Activated CD8-positive, alpha-beta memory T cell treated with anti-CD3 and anti-CD28 coated beads, Interleukin-2, amount 10 ng/mL, durations not matched to agents 7 days and 5 days (primary cell): ENCODE data around the gene SORCS1. TPM values are rescaled to one million over a fixed set of nuclear protein-coding genes. Genes with fewer than 3 reads are reported as not detected.

Source experiments
- ATAC-seq: fragments of 150-1000 bp; cut with Tn5 transposase; one replicate; pipeline ENCODE4 v1.10.0; 2021; ENCODE audit warnings: moderate library complexity
- CTCF ChIA-PET: fragments of 350-600 bp; sonication (Branson Sonifier 250); formaldehyde crosslinking; loops from one replicate; lab custom pipeline; 2021; ENCODE audit warnings: antibody characterized with exemption; lab: Charles Lee
- DNase-seq: peaks from one replicate; pipeline ENCODE4 v3.0.0-alpha.2; 2020
- H3K27ac Mint-ChIP-seq: one replicate; pipeline ENCODE4 v1.8.0; 2021; ENCODE audit warnings: mild to moderate bottlenecking, mixed read lengths
- H3K27me3 Mint-ChIP-seq: one replicate; pipeline ENCODE4 v1.8.0; 2021; ENCODE audit warnings: mixed read lengths
- H3K36me3 Mint-ChIP-seq: one replicate; pipeline ENCODE4 v1.8.0; 2021; ENCODE audit warnings: mild to moderate bottlenecking, mixed read lengths
- H3K4me1 Mint-ChIP-seq: one replicate; pipeline ENCODE4 v1.8.0; 2021; ENCODE audit warnings: mixed read lengths
- H3K4me3 Mint-ChIP-seq: one replicate; pipeline ENCODE4 v1.8.0; 2021; ENCODE audit warnings: mild to moderate bottlenecking, moderate library complexity, mixed read lengths
- H3K9me3 Mint-ChIP-seq: one replicate; pipeline ENCODE4 v1.8.0; 2022; ENCODE audit warnings: low read depth, mixed read lengths
- total RNA-seq, 2 experiments: library from RNA; stranded (reverse); gene quantifications; one replicate each; pipeline ENCODE4 v1.2.3, GENCODE V29; 2021

The SORCS1 gene
- total RNA-seq, 2 experiments from 2014 or later: not detected

DNA sequence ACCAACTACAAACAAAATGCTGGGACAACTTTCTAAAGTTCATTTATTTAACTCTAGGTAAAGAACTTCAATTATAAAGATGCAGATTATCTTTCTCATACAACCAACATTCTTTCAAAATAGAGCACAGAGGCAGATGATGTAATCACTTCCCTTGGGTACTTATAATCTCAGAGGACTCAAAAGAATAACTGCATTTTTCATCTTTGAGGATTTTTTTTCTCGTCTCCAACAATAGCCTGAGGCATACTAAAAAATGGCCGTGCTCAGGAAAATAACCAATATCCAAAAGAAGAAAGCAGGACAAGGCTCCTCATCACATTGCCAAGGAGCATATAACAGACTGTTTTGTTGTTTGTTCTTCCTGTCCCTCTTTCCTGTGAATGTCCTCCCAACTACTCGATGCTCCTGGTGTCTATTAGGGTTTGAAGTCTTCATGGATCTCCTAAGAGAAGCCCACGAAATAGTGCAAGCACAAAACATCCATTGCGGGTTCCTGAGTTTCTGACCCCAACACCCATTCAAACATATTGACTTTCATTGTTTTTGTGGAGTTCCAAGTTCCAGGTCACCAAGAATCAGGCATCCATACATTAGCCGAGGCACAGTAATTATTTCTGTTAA is 182.9 kb downstream of the SORCS1 start:
- H3K4me3 Mint-ChIP-seq: no peak overlapping the region
- CTCF ChIA-PET: no interaction called here

DNA sequence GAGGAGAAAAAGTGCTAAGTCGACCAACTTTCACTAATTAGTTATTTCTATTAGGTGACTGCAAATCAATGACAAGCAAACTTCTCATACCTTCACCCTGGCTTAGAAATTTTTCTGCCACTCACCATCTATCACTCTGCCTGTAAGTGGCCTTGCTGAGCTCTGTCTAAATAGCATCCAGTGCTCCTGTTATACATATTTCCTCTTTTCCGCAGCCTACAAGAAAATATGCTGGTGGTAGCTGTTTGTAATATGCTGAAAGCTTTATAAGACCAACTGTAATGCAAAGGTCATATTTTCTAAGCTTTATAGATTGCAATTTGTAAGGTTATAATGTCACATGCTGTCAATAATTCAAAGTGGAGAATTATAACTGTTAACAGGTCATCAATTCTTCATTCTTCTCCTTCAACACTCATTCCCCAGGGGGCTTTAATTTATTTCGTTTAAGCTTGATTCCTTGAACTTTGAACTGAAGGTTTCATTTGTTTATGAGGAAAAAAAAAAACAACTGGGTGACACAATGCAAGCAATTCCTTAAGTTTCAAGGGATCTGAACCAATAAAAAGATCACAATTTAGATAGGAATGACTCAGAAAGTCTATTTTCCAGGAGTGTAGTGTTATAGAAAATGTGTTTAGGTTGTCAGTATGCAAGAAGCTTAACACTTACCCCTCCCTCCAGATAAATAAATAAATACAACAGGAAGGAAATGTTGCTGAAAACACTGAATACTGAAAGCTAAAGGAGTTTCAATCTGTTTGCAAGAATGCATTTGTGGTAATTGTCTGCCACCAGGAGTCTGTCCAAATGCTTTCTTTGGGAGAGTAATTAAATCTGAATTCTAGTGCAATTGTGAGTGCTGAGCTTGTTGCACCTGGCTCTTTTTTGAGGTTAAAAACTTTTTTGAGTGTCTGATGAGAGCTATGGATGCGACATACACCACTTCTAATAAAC is 183.7 kb downstream of the SORCS1 start:
- Mint-ChIP-seq H3K27ac (no peak overlapping the region), H3K27me3 (no peaks in the 10 kb centered on the region), H3K4me3 (no peak overlapping the region), H3K4me1 (no peaks in the 10 kb centered on the region), H3K9me3 (peaks cover 6% of the 10 kb centered on the region), H3K36me3 (no peaks in the 10 kb centered on the region)
- ATAC-seq: no peak
- CTCF ChIA-PET: no interaction called here
- no peak for DNase-seq

More for the DNA sequence above, 182.9 kb downstream of the SORCS1 start:
- H3K27ac Mint-ChIP-seq: no peak overlapping the region
- no peaks in the 10 kb centered on the region for H3K4me1 Mint-ChIP-seq
- H3K36me3 Mint-ChIP-seq: no peaks in the 10 kb centered on the region
- peaks cover 6% of the 10 kb centered on the region for H3K9me3 Mint-ChIP-seq
- DNase-seq: no peak
- H3K27me3 Mint-ChIP-seq: no peaks in the 10 kb centered on the region
- ATAC-seq: no peak

DNA sequence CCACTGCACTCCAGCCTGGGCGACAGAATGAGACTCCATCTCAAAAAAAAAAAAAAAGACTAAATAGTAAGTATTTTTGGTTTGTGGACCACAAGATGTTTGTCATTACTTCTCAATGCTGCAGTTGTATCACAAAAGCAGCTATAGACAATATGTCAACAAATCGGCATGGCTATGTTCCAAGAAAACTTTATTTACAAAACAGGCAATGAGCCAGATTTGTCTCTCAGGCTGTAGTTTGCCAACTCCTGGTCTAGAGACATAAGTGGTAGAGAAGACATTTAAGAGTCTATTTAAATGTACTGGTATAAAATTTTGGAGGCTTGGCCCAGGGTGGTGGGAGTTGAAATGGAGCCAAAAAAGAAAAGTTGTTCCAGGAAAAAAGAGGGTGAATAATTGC is 185.8 kb downstream of the SORCS1 start:
- H3K4me3 Mint-ChIP-seq: no peak overlapping the region
- CTCF ChIA-PET: no interaction called here
- H3K27me3 Mint-ChIP-seq: no peaks in the 10 kb centered on the region
- H3K36me3 Mint-ChIP-seq: no peaks in the 10 kb centered on the region
- H3K9me3 Mint-ChIP-seq: peaks cover 6% of the 10 kb centered on the region
- H3K4me1 Mint-ChIP-seq: no peaks in the 10 kb centered on the region
- H3K27ac Mint-ChIP-seq: no peak overlapping the region
- no peak for ATAC-seq
- DNase-seq: no peak

DNA sequence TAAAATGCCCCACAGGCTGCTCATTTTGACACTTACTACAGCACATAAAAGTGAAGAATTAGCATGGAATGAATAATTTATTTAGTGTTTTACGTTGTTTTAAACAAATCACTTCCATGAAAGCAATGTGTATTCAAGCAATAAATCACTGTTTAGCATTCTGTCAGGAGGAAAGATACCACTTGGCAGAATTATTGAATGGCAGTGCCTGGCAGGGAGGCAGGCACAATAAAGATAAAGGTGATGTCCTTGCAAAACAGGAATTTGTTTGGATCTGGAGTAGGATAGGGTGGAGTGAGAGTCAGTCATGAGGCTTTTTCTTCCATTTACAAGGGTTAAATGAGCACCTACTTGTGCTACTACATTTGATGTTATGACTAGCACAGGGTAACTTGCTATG is 190.8 kb downstream of the SORCS1 start:
- CTCF ChIA-PET: no interaction called here
- Mint-ChIP-seq H3K4me1 (no peaks in the 10 kb centered on the region), H3K27ac (no peak overlapping the region)

DNA sequence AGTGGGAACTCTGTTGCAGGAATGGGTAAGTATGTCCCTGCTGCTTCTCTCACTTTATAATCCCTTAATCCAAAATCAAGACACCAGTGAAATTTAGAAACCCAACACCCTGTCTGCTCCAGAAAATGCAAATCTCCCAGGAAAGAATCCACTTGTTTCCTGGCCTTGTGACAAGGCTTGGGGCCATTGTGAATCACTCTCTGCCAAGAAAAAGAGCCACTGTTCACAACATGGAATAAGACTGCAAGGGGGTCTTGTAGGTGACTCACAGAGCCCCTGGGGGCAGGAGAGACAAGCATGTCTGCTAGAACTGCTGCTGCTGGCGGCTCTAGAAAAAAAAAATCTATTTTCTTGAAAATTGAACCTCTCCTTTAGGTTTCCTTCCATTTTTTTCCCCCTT is 191.2 kb downstream of the SORCS1 start:
- no peak overlapping the region for H3K27ac Mint-ChIP-seq

More for the DNA sequence above, 190.8 kb downstream of the SORCS1 start:
- ATAC-seq (no peak), DNase-seq (no peak)
- Mint-ChIP-seq H3K27me3 (no peaks in the 10 kb centered on the region), H3K9me3 (peaks cover 9% of the 10 kb centered on the region), H3K36me3 (no peaks in the 10 kb centered on the region), H3K4me3 (no peak overlapping the region)

DNA sequence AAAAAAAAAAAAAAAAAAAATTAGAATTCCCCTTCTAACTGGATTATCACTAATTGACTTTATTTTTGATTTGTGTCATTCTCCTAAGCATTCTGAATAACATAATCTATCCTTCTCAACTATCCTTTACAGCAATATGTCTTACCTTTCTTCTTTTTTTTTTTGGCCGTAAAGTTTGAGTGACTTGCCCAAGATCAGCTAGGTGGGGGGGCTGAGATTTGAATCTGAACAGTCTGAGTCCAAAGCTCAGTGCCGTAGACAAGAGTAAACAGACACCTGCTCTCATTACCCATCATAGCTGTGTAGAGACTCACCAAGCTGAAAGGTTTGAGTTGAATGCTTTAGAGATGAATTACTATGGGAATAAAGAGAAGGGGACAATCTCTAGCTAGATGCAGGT is 192.1 kb downstream of the SORCS1 start:
- CTCF ChIA-PET: no interaction called here
- ATAC-seq: no peak
- Mint-ChIP-seq H3K9me3 (peaks cover 9% of the 10 kb centered on the region), H3K36me3 (no peaks in the 10 kb centered on the region), H3K4me3 (no peak overlapping the region), H3K4me1 (no peaks in the 10 kb centered on the region), H3K27ac (no peak overlapping the region), H3K27me3 (no peaks in the 10 kb centered on the region)
- no peak for DNase-seq

More for the DNA sequence above, 191.2 kb downstream of the SORCS1 start:
- H3K4me1 Mint-ChIP-seq: no peaks in the 10 kb centered on the region
- peaks cover 9% of the 10 kb centered on the region for H3K9me3 Mint-ChIP-seq
- no peaks in the 10 kb centered on the region for H3K27me3 Mint-ChIP-seq
- ATAC-seq: no peak
- no peak overlapping the region for H3K4me3 Mint-ChIP-seq
- no peak for DNase-seq
- CTCF ChIA-PET: no interaction called here
- H3K36me3 Mint-ChIP-seq: no peaks in the 10 kb centered on the region

DNA sequence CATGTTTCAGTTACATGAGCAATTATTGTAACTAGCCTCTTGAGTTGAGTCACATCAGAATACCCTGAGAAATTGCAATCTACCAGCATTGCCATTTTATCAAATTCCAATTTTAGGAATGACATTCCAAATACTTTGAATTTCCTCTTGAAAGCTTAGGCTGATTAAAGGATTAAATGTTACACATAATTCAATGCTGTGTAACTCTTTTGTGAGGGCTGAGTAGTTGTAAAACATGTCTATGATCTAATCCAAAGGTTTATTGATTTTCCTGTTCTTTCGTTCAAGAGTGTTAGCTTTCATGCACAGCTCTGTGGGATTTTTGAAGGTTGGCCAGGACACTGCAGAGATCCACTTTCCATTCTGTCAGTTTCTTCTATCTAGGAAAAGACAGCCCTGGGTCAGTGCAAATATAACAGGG is 193.1 kb downstream of the SORCS1 start:
- no peaks in the 10 kb centered on the region for H3K4me1 Mint-ChIP-seq
- H3K36me3 Mint-ChIP-seq: no peaks in the 10 kb centered on the region
- H3K4me3 Mint-ChIP-seq: no peak overlapping the region
- ATAC-seq (no peak), DNase-seq (no peak)
- CTCF ChIA-PET: no interaction called here
- peaks cover 3% of the 10 kb centered on the region for H3K9me3 Mint-ChIP-seq
- H3K27ac Mint-ChIP-seq: no peak overlapping the region
- H3K27me3 Mint-ChIP-seq: no peaks in the 10 kb centered on the region

DNA sequence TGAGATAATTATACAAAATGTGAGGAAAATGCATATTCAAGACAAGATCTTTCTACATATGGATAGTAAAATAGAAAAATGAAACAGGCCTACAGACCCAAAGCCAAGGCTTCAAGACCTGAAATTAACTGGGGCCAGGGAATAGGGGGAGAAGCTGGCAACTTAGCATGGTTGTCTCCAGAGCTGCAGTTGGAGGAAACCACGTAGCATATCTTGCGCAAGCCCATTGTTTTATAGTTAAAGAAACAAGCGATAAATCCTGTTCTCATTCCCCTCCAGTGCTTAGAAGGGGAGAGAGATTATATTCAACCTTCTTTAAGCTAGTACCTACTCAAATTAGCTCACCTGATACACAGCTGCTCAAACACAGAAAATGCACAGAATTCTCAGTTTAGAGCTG is 197.1 kb downstream of the SORCS1 start:
- no peak overlapping the region for H3K4me3 Mint-ChIP-seq
- no peaks in the 10 kb centered on the region for H3K4me1 Mint-ChIP-seq
- peaks cover 12% of the 10 kb centered on the region for H3K9me3 Mint-ChIP-seq
- CTCF ChIA-PET: no interaction called here
- H3K36me3 Mint-ChIP-seq: no peaks in the 10 kb centered on the region
- ATAC-seq (no peak), DNase-seq (no peak)
- H3K27me3 Mint-ChIP-seq: no peaks in the 10 kb centered on the region
- H3K27ac Mint-ChIP-seq: no peak overlapping the region

DNA sequence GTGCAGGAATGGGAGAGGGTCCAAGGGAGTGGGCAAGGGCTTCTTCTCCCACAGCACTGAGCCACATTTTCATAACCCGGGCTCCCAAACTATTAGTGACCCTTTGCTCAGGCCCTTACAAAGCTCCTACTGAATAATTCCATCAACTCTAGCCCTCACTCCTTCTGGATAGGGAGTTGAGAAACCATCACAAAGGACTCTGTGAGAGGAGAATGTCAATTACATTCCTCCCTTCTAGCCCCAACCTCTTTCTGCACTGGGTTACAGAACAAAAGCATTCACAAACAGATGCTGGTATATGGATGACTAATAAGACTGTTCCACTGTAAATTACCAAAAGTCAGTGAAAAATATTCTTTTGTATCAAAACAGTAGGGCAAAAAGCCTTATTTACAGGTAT is 203.7 kb downstream of the SORCS1 start:
- H3K4me1 Mint-ChIP-seq: no peaks in the 10 kb centered on the region

DNA sequence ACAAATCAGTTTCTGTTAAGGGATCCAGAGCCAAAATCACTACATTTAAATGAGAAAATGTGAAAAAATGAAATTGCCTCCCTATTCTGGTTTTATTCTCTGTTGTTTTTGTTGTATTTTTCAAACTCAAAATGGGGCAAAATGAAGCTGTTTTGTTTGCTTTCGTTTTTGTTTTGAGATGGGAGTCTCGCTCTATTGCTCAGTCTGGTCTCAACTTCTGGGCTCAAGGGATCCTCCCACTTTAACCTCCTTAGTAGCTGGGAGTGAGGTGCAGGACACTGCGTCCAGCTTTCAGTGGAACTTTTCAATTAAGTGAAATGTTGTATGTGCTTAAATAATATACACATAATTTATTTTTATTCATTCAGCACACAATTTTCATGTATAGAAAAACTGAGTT is 205.0 kb downstream of the SORCS1 start:
- H3K27me3 Mint-ChIP-seq: no peaks in the 10 kb centered on the region

More for the DNA sequence above, 203.7 kb downstream of the SORCS1 start:
- H3K9me3 Mint-ChIP-seq: peaks cover 13% of the 10 kb centered on the region
- no peak overlapping the region for H3K4me3 Mint-ChIP-seq
- CTCF ChIA-PET: no interaction called here
- H3K36me3 Mint-ChIP-seq: no peaks in the 10 kb centered on the region
- no peak for DNase-seq
- H3K27ac Mint-ChIP-seq: no peak overlapping the region
- no peaks in the 10 kb centered on the region for H3K27me3 Mint-ChIP-seq
- ATAC-seq: no peak

DNA sequence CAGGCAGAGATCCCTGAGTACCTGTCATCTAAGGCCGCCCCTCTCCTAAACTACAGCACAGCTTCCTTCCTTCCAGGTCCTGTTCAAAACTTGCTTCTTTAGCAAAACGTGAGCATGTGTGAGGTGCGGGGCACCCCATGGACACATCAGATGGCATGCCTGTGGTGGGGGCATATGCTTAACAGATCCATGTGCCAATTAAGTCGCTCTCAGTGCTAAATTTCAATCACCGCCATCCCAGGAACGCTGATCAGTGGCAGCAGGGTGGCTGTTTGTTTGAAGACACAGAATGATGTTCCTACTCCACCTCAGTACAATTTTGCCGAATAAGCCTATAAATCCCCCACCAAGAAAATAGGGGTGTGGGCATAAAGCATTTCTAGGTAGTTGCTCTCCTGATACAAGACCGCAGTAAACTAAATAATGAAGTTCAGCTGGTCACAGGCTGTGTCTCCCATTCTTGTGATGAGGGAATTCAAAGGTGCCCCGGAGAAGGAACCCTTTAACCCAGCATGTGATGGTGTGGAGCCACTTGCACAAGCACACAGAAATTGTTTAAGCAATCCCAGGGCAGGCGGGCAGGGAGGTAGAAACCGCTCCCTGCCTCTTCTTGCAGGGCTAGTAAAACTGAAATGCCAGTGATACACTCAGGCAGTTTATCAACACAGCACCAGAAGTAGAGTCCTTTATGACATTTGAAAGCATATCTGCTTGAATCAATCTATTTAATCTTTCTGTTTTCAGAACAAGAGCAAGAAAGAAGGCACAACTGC is 205.7 kb downstream of the SORCS1 start:
- no peak for ATAC-seq
- no peak for DNase-seq
- Mint-ChIP-seq H3K9me3 (peaks cover 10% of the 10 kb centered on the region), H3K4me1 (no peaks in the 10 kb centered on the region), H3K36me3 (no peaks in the 10 kb centered on the region), H3K27ac (no peak overlapping the region), H3K27me3 (no peaks in the 10 kb centered on the region), H3K4me3 (no peak overlapping the region)
- CTCF ChIA-PET: no interaction called here

More for the DNA sequence above, 205.0 kb downstream of the SORCS1 start:
- Mint-ChIP-seq H3K4me1 (no peaks in the 10 kb centered on the region), H3K36me3 (no peaks in the 10 kb centered on the region), H3K9me3 (peaks cover 13% of the 10 kb centered on the region), H3K27ac (no peak overlapping the region), H3K4me3 (no peak overlapping the region)
- ATAC-seq (no peak), DNase-seq (no peak)
- CTCF ChIA-PET: no interaction called here

DNA sequence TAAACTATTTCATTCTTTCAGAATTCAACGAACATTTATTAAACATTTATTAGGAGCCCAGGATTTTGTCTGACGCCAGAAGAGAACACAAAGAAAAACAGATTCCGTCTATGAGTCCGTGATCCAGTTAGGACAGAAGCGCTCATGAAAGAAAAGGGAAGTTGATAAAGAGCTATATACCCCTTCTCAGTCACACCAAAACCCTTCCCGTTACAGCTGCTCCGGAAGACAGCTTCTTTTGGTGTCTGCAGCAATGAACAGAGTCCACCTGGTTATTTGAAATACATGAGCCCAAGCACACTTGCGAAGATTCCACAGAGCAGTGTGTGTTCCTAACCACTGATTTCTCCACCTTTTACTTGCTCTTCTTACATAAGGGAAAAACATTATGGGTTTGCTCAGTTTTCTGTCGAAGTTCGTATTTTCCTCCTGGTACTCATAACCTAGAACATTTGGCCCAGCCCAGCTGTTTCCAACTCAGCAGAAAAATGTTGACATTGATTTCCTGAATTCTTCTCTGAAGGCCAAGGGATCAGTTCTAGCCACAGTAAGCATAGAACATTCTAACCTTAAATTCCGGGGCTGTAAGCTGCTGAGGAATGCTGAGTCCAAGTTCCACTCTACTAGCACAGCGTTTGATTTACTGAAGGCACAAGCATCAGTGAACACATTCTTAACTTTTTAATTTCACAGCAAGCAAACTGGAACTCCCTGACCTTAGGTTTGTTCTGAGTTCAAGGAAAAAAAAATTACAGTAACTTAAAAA is 206.5 kb downstream of the SORCS1 start:
- Mint-ChIP-seq H3K9me3 (peaks cover 8% of the 10 kb centered on the region), H3K4me1 (no peaks in the 10 kb centered on the region), H3K27ac (no peak overlapping the region), H3K36me3 (no peaks in the 10 kb centered on the region), H3K27me3 (no peaks in the 10 kb centered on the region), H3K4me3 (no peak overlapping the region)
- DNase-seq (no peak), ATAC-seq (no peak)
- CTCF ChIA-PET: no interaction called here
